GM21576 (cell line): ENCODE results near the gene LAMA4.
"Not testable (repeated sequence)": the region's sequence is repeated elsewhere in the genome, so short reads cannot be mapped to it uniquely, and the experiment has no call there.

ENCODE experiments used
- ATAC-seq: cut with Tn5 transposase; IDR thresholded peaks from one replicate; pipeline ENCODE4 v1.9.1; 2021; ENCODE audit warnings: mild to moderate bottlenecking, moderate library complexity; ENCODE audit not compliant: unreplicated experiment

Gene LAMA4

DNA sequence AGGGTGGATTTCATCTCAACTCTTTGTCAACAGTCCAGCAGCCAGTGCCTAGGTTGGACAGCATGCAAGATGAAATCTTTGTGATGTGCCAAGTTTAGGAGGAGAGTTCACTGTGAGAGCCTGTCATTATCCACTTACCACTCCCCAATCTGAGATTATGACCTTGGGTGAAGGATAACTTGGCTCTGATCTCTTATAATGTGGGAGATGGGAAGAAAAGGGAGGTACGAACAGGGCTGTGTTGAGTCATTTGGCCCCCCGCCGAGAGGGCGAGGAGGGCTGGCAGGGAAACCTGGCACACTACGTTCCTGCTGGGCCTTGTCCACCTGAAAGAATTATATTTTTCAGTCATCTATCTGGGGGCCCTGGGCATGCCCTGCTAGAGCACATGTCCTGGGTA is 35.8 kb downstream of the LAMA4 start:
- ATAC-seq: no peak

DNA sequence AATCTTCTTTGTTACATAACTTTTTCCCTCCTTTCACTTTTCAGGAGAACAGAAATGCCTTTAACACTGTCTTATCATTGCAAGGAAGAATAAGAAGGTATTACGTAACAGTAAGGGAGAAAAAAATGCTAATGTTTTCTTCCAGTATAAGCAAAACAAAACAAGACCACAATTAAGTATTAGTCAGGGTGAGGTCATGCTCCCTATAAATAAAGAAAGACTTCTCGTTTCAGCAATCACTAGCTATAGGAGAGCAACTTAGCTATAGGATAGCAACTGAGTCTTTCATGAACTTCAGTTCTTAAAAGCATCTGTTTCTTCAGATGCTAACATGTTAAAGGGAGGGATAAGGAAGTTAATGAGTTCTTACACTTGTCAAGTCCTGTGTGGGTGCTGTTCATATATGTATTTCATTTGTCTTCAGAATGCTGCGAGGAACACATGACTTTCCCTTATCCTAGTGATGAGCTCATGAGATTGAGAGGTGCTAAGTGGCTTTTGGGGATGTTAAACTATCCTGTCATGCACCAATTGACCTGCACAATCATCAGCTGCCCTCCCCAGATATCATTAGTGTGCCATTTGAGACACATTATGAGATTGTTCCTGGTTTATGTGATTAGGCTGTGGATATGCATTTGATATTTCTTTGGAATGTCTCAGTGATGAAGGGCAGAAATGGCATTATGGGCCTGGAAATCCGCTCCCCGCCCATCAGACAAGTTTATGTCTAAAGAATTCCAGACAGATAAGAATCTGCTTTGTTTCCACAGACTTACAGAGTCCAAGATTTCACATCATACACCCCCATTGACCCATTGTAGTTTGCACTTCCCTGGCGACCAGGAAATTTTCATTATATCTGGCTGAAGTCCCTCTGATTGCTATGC is 37.5 kb downstream of the LAMA4 start:
- no peak for ATAC-seq

DNA sequence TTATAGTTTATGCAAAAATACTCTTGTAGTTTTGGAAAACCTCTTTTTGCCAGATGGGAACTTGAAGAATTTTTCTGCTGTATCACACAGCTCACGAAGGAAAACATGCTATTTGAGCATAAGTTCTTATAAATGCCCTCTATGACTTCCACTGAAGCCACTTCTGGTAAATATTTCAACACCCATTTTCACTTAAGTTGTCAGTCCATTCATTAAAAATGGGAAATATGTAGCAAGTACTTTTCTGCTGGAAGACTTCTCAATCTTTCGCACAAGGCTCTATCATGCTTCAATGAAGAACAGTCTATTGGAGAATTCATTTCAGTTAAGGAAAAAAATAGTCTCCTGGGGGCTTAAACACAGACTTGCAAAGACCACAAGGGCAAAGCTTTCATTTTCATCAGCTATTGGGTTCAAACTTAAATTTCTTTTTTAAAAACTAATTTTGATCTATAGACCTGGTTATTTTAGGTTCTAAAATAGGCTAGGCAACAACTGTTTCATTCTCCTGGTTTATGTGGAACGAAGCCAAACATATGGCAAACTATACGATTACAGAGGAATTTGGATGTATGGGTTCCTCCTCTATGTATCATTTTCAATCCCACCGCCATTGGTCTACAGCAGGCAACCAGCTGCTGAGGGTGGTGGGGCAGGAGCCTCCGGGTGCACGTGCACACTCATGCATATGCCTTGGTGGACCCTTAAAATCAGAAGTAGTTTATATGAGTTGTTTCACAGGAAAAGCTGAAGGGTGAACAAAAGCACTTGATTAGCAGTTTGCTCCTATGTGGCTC is 38.7 kb downstream of the LAMA4 start:
- no peak for ATAC-seq

DNA sequence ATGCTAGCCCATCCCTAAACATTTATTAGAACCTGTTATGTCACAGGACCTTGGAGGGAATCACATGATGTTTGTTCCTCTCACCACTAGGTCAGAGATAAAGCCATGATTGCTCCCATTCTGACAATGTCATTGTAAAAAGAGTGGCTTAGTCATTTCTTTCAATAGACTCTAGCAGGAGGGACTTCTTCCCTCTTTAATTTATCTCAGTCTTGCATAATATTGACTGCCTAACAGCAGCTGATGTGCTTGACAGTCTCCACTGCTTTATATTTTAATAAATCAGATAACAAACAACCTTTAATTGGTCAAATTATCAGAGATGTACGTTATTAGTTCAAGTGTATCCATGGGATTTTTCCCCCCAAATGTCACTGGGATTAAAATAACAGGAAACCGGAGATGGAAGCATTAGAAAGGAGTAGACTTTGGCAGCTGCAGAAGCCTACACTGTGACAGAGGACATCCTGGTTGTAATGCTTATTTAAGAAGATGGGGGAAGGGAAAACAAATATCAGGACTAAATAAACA is 39.6 kb downstream of the LAMA4 start:
- no peak for ATAC-seq

DNA sequence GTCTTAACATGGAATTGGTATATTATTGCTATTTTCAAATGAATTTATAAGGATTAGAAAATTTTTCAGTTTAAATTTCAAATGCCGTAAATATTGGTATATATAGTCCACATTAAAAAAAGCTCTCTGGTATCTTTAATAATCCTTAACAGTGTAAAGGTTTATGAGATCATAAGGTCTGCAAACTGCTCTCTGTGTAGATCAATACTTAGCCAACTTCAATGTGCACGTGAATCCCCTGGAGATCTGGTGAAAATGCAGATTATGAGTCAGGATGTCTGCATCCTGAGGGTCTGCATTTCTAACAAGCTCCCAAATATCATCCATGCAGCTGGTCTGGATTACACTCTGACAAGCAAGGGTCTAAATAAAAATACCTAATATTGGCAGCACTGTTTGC is 43.5 kb downstream of the LAMA4 start:
- ATAC-seq: no peak

DNA sequence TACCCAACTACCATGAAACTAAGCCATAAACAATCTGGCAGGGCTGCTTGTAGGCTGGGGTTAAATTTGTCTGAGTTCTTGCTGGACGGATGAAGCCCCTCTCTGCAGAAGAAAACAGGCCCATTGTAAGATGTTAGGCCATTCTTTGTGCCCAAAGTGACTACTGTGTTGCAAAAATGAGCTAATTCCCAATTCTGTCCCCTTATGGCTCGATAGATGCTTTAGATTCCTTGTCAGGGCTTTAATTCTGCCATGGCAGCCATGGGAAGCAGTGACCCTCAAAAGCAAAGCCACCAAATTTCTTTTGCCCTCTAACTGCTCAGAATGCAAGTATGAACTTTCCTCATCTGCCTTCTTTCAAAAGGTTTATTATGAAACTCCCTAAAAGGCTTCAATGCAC is 45.2 kb downstream of the LAMA4 start:
- ATAC-seq: no peak

DNA sequence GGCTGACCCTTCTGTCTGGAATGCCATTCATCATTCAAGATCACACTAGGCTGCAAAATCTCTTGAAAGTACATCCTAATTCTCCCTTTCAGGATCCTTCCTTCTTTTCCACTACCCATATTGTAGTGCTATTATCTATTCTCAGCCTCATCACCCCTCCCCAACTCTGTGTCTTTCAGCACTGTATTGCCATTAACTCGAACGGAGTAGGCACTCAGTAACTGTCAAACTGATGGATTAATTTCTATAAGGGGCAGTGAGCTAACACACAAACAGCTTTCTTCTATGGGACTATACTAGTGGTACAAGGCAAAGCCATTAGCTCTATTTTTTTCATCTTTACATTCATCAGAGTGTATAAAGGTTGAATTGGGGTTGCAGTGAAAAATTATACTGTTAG is 46.6 kb downstream of the LAMA4 start:
- no peak for ATAC-seq

DNA sequence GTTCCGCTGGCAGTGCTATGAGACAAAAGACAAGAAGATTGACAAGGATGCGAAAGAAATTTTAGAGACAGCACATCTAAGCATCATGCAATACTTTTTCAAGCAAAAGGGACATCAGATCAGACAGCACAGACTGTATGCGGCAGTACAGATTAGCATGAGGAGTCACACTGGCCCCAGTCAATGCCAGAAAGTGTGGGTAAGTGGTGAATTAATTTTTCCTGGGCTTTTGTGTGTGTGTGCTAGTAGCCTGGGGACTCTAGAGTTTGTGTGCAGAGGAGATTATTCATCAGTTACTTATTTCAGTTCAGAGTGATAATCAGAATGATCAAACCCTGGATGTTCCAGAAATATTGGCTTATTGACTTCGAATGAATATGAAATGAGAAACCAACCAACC is 47.2 kb downstream of the LAMA4 start:
- no peak for ATAC-seq

DNA sequence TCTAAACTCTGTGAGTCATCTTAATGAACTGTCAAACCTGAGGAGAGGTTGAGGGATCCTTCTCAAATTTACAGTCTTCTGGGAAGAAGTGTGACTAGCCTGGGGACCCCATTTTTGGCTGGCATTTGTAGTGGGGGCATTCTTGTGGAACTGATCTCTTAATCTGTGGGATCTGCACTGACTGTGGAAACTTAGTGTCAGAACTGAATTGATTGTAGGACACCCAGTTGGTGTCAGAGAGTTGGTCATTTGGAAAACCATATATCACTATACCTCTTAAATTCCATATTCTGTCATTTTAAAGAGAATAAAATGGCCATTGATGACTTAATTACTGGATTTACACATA is 48.3 kb downstream of the LAMA4 start:
- ATAC-seq: no peak

DNA sequence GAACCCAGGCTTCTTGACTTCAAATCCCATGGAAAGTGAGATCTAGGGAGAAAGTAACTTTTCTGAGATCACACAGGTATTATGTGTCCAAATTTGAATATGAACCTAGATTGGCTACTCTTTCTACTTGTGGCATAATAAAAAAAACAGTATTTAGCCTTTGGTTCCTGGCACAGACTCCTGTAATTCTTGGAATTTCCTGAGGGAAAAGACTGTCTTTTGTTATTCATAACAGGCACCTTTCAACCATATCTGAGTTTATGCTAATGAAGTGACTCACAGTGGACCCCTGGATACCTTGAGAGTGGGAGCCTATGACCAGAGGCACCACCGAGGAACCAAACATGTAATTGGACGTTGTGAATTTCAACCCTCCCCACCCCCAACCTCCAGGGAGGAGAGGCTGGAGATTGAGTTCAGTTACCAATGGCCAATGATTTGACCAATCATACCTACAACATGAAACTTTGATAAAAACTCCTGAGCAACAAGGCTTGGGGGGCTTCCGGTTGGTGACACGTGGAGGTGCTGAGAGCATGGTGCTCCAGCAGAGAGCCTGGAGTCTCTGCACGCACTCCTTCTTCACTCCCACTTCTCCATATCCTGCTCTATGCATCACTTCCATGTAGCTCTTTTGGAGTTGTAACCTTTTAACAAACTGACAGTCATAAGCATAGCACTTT is 48.8 kb downstream of the LAMA4 start:
- no peak for ATAC-seq

DNA sequence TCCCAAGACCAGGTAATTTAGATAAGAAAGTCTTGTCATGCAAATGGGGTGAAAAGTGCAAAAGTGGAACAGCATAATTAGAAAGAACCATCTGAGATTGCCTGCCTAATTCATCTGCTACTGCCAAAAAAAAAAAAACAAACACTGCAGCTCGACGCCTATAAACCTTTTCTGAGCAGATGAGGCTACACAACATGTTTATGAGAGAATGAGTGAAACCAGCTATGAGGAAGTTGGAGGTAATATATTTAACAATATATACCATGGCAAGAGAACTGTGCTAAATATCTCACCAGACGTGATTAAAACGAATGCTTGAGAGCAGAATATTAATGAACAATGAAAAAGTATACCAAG is 50.0 kb downstream of the LAMA4 start:
- no peak for ATAC-seq

DNA sequence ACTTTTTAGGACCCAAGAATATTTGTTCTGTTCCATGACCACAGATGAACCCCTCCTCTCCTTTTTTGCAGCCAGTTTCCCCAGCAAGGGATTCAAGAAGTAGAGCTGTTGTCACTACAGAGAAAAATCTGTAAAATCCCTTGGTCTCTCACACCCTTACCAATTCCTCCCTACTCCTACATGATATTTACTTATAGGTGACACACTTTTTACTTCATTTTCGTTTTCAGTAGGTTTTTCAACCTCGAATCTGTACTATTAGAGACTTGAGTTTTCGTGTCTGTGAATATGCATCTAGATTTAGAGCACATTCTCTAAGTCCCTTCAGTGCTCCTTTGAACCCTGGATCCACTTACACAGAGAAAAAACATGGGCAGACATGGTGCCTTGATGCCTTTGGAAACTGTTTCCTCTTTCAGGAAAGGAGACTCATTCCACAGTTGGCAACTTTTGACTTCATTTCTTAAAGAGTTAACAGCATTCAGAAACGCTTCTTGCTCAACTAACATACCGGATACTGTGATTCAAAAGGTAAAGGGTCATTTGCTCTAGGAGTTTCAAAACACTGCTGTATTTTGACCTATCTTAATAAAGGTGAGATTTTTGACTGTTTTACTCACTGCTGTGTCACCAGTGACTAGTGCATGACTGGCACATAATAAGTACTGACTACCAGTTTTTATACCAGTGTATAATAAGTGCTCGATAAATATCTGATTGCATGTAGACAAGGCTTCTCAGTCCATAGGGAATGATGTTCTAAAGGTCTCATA is 50.6 kb downstream of the LAMA4 start:
- no peak for ATAC-seq

DNA sequence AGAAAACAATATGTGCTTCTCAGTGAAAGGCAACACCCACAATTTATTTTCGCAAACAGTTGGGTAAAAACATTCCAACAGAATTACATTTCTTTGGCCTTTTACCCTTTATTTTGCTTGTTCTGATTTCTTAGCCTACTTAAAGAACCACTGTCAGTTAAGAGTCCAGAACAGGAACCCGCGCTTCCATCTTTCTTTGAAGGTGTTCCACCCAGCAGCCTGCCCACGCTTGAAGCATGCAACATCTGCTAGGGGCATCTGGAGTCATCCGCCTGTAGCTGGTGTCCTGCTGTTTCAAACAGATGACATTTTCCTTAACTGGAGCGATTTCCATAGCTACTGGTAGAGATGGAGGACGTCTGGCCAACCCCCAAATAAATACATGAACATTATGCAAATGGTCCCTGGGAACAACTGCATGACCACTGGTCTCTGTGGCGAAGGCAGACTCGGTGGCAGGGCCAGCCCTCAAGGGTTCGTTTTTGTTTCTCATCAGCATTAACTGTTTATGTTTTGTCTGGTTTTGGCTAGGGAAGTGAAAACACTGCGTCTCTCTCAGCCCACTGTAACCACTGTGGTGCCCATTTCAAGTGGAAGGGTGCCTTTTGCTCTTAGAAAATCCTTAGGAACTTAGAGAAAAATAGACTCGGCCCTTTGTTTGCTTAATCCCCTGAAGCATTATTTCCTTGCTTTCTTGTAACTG is 51.6 kb downstream of the LAMA4 start:
- peak; percentile 66 for ATAC-seq

DNA sequence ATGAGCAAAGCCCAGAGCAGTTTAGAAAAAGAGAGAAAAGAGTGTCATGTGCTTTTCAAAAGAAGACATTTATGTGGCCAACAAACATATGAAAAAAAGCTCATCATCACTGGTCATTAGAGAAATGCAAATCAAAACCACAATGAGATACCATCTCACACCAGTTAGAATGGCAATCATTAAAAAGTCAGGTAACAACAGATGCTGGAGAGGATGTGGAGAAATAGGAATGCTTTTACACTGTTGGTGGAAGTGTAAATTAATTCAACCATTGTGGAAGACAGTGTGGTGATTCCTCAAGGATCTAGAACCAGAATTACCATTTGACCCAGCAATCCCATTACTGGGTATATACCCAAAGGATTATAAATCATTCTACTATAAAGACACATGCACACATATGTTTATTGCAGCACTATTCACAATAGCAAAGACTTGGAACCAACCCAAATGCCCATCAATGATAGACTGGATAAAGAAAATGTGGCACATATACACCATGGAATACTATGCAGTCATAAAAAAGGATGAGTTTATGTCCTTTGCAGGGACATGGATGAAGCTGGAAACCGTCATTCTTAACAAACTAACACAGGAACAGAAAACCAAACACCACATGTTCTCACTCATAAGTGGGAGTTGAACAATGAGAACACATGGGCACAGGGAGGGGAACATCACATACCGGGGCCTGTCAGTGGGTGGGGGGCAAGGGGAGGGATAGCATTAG is 54.0 kb downstream of the LAMA4 start:
- not testable (repeated sequence) for ATAC-seq

DNA sequence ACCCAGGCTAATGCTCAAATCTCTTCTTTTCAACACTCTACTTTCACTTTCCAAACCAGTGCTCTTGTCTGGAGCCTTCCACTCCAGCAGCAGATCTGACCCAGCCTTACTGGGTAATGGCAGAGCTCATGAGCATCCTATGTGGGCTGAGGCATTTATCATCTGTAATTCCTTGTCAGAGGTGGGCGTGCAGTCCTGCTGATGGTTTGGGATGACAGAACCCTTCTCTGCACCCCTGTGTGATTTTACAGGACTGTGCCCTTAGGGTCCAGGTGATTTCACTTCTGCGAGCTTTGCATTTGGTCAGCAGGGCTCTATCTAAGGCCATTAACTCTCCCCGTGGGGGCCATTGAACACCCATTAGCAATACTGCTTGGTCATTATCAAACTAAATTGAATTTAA is 55.4 kb downstream of the LAMA4 start:
- no peak for ATAC-seq

DNA sequence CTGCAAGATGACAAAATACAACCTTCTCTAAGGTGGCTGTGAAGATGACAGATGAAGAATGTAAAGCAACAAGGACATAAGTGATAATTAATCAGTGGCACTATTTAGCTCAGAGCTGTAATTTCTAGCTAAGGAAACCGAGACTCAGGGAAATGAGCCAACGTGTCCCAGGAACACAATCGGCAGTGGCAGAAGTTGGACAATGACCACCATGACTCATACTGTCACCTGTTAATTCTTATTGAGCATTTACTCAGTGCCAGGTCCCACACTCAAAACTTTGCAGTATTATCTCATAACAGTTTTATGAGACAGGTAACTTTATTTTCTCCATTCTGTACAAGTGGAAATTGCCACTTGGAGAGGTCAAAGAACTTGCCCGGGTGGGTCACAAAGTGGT is 55.8 kb downstream of the LAMA4 start:
- no peak for ATAC-seq

DNA sequence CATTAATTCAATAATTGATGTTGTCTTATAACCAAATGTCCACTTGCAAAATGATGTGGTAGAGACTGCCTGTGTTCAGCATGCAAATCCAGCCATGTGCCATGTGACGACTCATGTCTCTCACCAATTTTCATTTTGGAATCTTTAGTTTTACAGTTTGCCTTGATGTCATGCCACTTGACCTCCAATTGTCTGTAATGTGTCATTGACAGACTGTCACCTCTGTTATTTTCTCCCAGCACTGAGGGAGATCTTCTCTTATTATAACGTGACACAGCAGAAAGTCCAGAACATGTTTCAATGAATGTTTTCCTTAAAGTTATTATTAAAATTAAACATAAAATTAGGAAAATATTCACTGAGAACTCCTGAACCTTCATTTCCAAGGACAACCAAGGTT is 56.7 kb downstream of the LAMA4 start:
- ATAC-seq: no peak

DNA sequence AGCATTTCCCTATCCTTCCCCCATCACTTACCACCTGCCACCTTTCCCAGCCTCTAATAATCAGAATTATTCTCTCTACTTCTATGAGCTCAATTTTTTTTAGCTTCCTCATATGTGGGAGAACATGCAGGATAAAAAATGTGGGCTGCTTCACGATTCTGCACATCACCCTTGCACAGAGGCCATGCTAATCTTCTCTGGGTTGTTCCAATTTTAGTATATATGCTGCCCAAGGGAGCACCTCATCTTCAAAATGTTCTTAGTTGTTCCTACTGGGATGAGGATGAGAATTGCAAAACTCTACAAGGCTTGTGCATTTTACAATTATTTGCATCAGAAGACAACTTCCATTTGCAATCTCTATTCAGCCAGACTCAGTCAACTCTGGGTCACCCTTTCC is 58.1 kb downstream of the LAMA4 start:
- ATAC-seq: no peak

DNA sequence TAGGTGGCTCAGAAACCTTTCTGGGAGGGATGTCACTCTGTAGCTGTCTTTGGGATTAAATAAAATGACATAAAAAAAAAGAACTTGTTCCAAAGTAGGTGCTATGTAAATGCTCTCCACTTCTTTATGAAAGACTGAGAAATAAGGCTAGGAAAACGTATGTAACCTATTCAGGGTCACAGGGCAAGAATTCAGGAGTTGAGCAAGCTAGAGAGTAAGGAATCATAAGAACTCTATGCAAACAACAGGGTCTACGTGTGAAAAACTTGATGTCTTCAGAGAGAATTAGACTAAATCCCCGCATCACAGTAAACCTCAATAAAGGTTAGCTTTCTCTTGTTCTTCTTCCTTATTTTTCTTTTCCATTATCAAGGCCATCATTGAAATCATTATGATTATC is 59.2 kb downstream of the LAMA4 start:
- ATAC-seq: no peak

DNA sequence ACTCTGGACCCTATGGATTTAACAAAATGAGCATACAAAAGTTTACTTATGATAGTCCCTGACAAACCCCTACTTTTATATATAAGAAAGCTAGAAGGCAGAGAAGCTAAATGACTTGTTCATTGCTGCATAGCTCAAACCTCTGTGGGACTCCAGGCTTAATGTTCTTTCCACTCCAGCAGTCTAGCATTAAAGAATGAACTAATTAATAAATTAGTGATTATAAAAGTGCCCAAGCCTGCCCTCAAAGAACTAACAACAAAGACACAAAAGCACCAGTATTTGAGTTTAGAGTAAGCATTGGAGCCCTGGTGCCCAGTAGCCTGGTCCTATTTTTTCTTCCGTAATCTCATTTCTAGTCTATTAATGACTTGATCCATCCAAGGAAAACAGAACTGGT is 59.9 kb downstream of the LAMA4 start:
- no peak for ATAC-seq
